NOMO-1 treated with dmso at 0.1 percent for 144 hours (cell line): ENCODE results near the gene ADARB2.

Source experiments
- DNase-seq: peaks from one replicate; lab custom pipeline; 2025; ENCODE audit not compliant: unreplicated experiment; lab: John Stamatoyannopoulos, UW

The ADARB2 gene

GRCh38 chr10:1508096-1508495, 229.2 kb downstream of the ADARB2 start:
- no peak for DNase-seq

GRCh38 chr10:1507436-1507835, 229.9 kb downstream of the ADARB2 start:
- DNase-seq = no peak

GRCh38 chr10:1504940-1505339, 232.4 kb downstream of the ADARB2 start:
- DNase-seq = no peak

GRCh38 chr10:1504286-1504685, 233.0 kb downstream of the ADARB2 start:
- DNase-seq = no peak

- DNase-seq = no peak
These were observed 234.9 kb downstream of the ADARB2 start for GRCh38 chr10:1502451-1502850.

- DNase-seq = no peak
These were observed 237.9 kb downstream of the ADARB2 start for GRCh38 chr10:1499359-1499957.

- no peak for DNase-seq
These were observed 238.5 kb downstream of the ADARB2 start for GRCh38 chr10:1498746-1499358.

GRCh38 chr10:1495915-1496517, 241.3 kb downstream of the ADARB2 start:
- no peak for DNase-seq

GRCh38 chr10:1492641-1493040, 244.7 kb downstream of the ADARB2 start:
- DNase-seq = no peak

GRCh38 chr10:1491901-1492300, 245.4 kb downstream of the ADARB2 start:
- DNase-seq = no peak

GRCh38 chr10:1489801-1490200, 247.5 kb downstream of the ADARB2 start:
- no peak for DNase-seq

- DNase-seq = no peak
These were observed 248.3 kb downstream of the ADARB2 start for GRCh38 chr10:1488970-1489548.

GRCh38 chr10:1486841-1487687, 250.3 kb downstream of the ADARB2 start:
- no peak for DNase-seq

- no peak for DNase-seq
These were observed 252.0 kb downstream of the ADARB2 start for GRCh38 chr10:1485357-1485756.

- no peak for DNase-seq
These were observed 253.5 kb downstream of the ADARB2 start for GRCh38 chr10:1483826-1484225.

- no peak for DNase-seq
These were observed 254.1 kb downstream of the ADARB2 start for GRCh38 chr10:1483246-1483645.

GRCh38 chr10:1477578-1477977, 259.7 kb downstream of the ADARB2 start:
- no peak for DNase-seq

GRCh38 chr10:1476455-1476803, 260.9 kb downstream of the ADARB2 start:
- DNase-seq = no peak

GRCh38 chr10:1475771-1476454, 261.4 kb downstream of the ADARB2 start:
- DNase-seq = no peak

- no peak for DNase-seq
These were observed 262.2 kb downstream of the ADARB2 start for GRCh38 chr10:1475098-1475591.
